Body of pancreas (tissue), 4 donors: ENCODE data around the gene ANGPTL8.

Experiments used
- POLR2A ChIP-seq, 3 donors: fragments of 450-650 bp; IDR thresholded peaks; one replicate each; pipeline ENCODE4 v1.6.1; 2016; ENCODE audit warnings: antibody characterized with exemption in 3 of 3, mild to moderate bottlenecking in 2 of 3
- TF ChIP-seq, protein P1 (sequence below), 7 experiments: fragments of 450-650 bp in 4 of 7; fragments of 200-600 bp in 3 of 7; sonication (generic) in 3 of 7; IDR thresholded peaks; one replicate each; pipeline ENCODE4 v1.5.1; 2016 to 2019; ENCODE audit warnings: antibody characterized with exemption in 7 of 7

- TF ChIP-seq, protein P1, sequence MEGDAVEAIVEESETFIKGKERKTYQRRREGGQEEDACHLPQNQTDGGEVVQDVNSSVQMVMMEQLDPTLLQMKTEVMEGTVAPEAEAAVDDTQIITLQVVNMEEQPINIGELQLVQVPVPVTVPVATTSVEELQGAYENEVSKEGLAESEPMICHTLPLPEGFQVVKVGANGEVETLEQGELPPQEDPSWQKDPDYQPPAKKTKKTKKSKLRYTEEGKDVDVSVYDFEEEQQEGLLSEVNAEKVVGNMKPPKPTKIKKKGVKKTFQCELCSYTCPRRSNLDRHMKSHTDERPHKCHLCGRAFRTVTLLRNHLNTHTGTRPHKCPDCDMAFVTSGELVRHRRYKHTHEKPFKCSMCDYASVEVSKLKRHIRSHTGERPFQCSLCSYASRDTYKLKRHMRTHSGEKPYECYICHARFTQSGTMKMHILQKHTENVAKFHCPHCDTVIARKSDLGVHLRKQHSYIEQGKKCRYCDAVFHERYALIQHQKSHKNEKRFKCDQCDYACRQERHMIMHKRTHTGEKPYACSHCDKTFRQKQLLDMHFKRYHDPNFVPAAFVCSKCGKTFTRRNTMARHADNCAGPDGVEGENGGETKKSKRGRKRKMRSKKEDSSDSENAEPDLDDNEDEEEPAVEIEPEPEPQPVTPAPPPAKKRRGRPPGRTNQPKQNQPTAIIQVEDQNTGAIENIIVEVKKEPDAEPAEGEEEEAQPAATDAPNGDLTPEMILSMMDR (IDR thresholded peaks at IDR 0.05) = no peak
- TF ChIP-seq POLR2A (IDR thresholded peaks at IDR 0.05) = no peak
Observed at GRCh38 chr19:11246941-11247340, 7.5 kb downstream of the ANGPTL8 start.
